GM18505 (cell line): ENCODE data around the gene GPATCH1.
"Not testable (repeated sequence)": the region's sequence is repeated elsewhere in the genome, so short reads cannot be mapped to it uniquely, and the experiment has no call there.

ENCODE experiments used
- ATAC-seq: cut with Tn5 transposase; IDR thresholded peaks from one replicate; pipeline ENCODE4 v1.9.1; 2021; ENCODE audit not compliant: unreplicated experiment
- POLR2A ChIP-seq: IDR thresholded peaks from 4 replicates; pipeline ENCODE4 v1.6.1; 2011; ENCODE audit warnings: borderline replicate concordance; ENCODE audit not compliant: insufficient read depth, insufficient read length; ENCODE audit errors: extremely low read depth

GPATCH1 gene, protein sequence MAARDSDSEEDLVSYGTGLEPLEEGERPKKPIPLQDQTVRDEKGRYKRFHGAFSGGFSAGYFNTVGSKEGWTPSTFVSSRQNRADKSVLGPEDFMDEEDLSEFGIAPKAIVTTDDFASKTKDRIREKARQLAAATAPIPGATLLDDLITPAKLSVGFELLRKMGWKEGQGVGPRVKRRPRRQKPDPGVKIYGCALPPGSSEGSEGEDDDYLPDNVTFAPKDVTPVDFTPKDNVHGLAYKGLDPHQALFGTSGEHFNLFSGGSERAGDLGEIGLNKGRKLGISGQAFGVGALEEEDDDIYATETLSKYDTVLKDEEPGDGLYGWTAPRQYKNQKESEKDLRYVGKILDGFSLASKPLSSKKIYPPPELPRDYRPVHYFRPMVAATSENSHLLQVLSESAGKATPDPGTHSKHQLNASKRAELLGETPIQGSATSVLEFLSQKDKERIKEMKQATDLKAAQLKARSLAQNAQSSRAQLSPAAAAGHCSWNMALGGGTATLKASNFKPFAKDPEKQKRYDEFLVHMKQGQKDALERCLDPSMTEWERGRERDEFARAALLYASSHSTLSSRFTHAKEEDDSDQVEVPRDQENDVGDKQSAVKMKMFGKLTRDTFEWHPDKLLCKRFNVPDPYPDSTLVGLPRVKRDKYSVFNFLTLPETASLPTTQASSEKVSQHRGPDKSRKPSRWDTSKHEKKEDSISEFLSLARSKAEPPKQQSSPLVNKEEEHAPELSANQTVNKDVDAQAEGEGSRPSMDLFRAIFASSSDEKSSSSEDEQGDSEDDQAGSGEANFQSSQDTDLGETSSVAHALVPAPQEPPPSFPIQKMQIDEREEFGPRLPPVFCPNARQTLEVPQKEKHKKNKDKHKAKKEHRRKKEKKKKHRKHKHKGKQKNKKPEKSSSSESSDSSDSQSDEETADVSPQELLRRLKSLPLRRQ

DNA sequence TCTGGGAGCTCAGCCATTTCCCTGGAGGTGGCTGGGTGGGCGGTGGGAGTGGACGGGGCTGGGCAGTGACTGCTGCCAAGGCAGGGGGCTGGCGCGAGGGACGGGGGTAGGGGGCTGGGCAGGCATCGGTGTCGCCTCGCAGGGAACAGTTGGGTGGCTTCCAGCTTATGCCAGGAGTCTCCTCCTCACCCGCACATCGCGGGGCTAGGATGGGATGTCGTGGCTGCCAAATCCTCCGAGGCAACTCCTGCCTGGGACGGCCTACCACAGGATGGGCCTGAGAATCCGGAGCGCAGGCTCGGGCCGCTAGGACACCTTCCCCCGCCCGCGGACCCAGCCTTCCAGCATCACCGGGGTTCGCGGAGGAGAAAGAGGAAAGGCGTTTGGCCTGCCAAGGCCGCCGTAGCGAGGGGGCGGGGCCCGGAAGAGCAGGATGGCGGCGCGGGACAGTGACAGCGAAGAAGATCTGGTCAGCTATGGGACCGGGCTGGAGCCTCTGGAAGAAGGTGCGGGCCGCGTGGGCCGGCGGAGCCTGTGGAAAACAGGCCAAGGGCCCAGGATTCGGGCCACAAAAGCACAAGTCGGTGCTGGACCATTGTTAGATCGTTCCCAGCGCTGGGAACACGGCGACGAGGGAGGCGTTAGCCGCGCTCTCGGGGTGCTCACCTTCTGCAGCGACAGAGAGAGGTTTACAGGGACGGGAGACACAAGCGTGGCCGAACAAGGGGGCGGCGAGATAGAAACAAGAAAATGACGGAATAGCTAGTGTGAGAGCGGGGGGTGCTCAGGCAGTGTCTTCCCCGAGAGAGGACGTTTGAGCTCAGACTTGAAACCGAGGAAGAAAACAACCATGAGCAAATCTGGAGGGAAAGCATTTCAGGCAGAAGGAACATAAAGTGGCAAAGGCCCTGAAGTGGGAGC lies at the start of gene GPATCH1:
GPATCH1 (plus strand) TSS at position 421 of the 921 bp plus-strand sequence; CDS start at position 434, 13 bp downstream.
- ATAC-seq = peak; percentile 93

DNA sequence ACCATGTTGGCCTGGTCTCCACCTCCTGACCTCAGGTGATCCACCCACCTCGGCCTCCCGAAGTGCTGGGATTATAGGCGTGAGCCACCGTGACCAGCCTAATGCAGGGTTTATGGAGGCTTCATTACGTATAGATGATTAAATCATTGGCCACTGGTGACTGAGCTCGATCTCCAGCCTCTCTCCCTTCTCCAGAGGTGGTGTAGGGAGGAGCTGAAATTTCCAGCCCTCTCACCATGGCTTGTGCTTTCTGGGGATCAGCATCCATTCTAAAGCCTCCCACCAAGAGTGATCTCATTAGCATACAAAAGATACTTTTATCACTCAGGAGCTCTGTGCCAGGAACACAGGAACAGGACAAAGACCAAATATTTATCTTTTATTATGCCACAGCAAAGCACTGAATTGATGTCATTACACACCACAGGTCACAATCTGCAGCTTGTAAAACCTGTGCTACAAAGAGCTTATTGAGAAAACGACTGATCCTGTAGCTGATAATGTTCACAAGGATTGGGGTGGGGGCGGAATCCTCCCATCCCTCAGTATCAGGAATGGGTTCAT lies 48.7 kb upstream of the GPATCH1 start:
- ATAC-seq = no peak
- TF ChIP-seq POLR2A = no peak

More for the DNA sequence above, at the start of gene GPATCH1:
- TF ChIP-seq POLR2A = peak; percentile 87

DNA sequence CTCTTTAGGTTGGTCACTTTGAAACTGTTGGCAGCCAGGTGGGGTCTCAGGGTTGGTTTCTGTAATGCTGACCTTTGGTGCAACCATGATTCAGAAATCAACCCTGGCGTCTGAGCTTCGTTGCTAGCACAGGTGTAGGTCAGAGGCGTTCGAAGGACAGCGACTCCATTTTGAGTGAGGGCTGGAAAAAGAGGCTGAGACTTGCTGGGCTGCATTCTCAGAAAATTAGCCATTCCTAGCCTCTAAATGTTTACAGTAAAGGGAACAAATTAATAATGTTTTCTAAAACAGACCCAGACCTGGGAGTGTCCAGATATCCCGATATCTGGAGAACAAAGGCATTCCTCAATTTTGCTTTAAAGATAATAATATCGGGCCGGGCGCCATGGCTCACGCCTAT lies 45.5 kb upstream of the GPATCH1 start:
- no peak for ATAC-seq
- TF ChIP-seq POLR2A = no peak

DNA sequence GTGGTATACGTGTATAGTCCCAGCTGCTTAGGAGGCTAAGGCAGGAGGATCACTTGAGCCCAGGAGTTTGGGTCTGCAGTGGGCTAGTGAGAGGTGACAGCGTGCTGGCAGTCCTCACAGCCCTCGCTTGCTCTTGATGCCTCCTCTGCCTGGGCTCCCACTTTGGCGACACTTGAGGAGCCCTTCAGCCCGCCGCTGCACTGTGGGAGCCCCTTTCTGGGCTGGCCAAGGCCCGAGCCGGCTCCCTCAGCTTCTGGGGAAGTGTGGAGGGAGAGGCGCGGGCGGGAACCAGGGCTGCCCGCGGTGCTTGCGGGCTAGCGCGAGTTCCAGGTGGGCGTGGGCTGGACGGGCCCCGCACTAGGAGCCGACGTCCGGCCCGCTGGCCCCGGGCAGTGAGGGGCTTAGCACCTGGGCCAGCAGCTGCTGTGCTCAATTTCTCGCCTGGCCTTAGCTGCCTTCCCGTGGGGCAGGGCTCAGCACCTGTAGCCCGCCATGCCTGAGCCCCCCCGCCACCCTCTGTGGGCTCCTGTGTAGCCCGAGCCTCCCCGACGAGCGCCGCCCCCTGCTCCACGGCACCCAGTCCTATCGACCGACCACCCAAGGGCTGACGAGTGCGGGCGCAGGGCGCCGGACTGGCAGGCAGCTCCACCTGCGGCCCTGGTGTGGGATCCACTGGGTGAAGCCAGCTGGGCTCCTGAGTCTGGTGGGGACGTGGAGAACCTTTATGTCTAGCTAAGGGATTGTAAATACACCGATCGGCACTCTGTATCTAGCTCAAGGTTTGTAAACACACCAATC lies 44.4 kb upstream of the GPATCH1 start:
- ATAC-seq = not testable (repeated sequence)

DNA sequence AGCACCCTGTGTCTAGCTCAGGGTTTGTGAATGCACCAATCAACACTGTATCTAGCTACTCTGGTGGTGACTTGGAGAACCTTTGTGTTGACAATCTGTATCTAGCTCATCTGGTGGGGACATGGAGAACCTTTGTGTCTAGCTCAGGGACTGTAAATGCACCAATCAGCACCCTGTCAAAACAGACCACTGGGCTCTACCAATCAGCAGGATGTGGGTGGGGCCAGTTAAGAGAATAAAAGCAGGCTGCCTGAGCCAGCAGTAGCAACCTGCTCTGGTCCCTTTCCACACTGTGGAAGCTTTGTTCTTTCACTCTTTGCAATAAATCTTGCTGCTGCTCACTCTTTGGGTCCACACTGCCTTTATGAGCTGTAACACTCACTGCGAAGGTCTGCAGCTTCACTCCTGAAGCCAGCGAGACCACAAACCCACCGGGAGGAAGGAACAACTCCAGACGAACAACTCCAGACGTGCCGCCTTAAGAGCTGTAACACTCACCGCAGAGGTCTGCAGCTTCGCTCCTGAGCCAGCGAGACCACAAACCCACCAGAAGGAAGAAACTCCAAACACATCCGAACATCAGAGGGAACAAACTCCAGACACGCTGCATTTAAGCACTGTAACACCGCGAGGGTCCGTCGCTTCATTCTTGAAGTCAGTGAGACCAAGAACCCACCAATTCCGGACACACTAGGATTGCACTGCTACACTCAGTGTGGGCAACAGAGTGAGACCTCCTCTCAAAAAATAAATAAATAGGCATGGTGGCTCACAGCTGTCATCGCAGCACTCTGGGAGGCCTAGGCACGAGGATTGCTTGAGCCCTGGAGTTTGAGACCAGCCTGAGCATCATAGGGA lies 43.6 kb upstream of the GPATCH1 start:
- ATAC-seq = not testable (repeated sequence)

DNA sequence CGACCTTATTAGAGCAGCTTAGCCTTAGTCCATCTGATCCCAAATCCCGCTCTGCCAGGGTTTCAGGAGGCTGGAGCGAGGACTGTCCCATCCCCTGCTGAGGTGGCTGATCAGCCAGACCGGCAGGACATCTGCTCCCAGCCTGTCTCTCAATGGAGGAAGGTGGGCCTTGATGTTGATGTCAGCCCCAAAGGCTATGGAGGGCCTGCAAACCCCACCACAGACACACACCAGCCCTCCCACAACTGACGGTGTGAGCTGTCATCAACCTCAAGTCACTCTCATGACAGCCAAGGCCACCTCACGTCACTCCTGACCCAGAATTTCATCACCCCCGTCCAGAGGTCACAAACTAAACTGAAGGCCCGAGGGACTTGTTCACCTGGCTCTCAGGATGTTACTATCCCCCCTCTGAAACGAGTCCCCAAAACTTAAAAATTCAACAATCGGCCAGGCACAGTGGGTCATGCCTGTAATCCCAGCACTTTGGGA lies 41.8 kb upstream of the GPATCH1 start:
- no peak for ATAC-seq
- TF ChIP-seq POLR2A = no peak

DNA sequence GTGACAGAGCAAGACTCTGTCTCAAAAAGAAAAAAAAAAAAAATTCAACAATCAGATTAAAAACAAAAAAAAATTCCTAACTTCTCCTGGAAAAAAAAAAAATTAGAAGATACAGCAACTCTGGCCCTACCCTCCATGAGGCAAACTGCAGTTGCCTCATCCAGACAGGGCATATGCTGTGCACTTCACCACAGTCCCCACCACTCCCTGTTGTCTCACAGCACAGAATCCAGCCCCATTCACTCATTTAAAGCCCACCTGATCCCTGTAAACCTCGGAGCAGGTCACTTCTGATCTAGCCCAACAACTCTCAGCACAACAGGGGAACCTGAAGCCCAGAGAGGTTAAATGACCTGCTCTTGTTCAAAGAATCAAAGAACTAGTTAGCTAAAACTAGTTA lies 41.2 kb upstream of the GPATCH1 start:
- no peak for ATAC-seq
- TF ChIP-seq POLR2A = no peak

DNA sequence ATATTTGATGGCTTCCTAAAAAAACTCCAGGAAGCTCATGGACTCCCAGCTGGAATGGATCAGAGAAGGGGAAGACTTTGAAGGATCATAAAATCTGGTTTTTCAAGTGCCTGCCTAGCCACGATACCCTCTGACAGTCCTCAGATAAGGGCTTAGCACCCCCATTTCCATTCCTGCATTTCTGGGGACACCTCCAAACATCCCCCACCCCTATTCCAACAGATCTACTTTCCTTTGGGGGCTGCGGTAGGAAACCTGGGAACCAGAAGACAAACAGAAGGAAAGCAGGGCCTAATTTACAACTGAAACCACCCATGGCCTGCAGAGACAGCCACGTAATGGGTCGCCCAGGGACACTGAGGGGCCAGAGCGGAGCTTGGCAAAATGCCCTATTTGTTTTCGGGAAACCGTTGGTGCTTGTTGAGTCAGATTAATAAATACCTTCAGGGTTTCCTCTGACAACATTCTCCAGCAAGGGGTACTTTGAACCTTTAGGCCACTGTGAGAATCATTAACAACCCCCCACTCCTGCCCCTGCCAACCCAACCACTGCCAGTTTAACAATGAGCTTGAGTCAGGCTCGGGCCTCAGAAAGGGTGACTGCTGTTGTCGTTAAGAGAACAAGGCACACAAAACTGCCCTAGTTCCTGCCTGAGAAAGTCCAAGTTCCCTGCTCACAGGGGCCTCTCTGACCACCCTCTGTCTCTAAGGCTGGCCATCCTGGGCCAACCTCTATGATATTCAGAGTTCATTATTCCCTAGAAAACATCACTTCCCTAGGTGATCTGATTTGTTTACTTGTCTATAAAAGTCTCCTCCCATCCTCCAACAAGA lies 39.8 kb upstream of the GPATCH1 start:
- no peak for TF ChIP-seq POLR2A
- no peak for ATAC-seq

DNA sequence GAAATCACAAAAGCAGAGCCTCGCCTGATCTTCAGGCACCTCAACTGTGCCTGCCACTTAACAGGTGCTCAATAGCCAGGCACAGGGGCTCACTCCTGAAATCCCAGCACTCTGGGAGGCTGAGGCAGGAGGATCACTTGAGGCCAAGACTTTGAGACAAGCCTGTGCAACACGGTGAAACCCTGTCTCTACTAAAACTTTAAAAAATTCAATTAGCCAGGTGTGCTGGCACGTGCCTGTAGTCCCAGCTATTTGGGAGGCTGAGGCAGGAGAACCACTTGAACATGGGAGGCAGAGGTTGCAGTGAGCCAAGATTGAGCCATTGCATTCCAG lies 39.2 kb upstream of the GPATCH1 start:
- ATAC-seq = not testable (repeated sequence)

DNA sequence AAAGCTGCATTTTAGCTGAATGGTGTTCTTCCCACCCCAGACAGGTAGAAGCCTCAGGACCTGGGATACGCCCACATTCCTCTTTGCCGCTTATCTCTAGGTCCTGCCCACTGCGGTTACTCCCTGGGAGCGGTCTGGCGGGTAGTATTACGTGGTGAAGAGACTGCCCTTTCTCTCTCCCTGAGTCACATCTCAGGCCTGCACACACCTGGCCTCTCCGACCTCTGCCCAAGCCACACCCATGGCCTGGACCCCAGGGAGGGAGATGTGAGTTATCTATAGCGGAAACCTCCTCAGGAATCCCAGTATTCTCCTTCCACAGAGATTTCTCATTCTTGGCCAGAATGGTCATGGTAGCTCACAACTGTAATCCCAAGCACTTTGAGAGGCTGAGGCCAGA lies 33.6 kb upstream of the GPATCH1 start:
- no peak for TF ChIP-seq POLR2A
- ATAC-seq = no peak
